Measurements from ENCODE around the gene FAM236C.
"Not testable (repeated sequence)": the region's sequence is repeated elsewhere in the genome, so short reads cannot be mapped to it uniquely, and the experiment has no call there.

The FAM236C gene

GRCh38 chrX:72912315-72912714 lies at the start of gene FAM236C:
Gene FAM236C (plus strand): TSS chrX:72912615. CDS start chrX:72912715, 100 bp downstream.
- not testable (repeated sequence) for H3K4me3 ChIP-seq (ENCODE audit: low read depth, low read length); DNase-seq (ENCODE audit: low read depth)

GRCh38 chrX:72882898-72883297 lies 29.5 kb upstream of the FAM236C start:
- not testable (repeated sequence) for H3K4me3 ChIP-seq (ENCODE audit: low read depth, low read length); DNase-seq (ENCODE audit: low read depth)

GRCh38 chrX:72889740-72890139 lies 22.7 kb upstream of the FAM236C start:
- H3K4me3 ChIP-seq (ENCODE audit: low read depth, low read length); DNase-seq (ENCODE audit: low read depth): not testable (repeated sequence)

GRCh38 chrX:72916096-72916495 lies 3.7 kb downstream of the FAM236C start:
- not testable (repeated sequence) for H3K4me3 ChIP-seq (ENCODE audit: low read depth, low read length); DNase-seq (ENCODE audit: low read depth)

GRCh38 chrX:72932283-72932682 lies 19.9 kb downstream of the FAM236C start:
- not testable (repeated sequence) for H3K4me3 ChIP-seq (ENCODE audit: low read depth, low read length); DNase-seq (ENCODE audit: low read depth)

DNA sequence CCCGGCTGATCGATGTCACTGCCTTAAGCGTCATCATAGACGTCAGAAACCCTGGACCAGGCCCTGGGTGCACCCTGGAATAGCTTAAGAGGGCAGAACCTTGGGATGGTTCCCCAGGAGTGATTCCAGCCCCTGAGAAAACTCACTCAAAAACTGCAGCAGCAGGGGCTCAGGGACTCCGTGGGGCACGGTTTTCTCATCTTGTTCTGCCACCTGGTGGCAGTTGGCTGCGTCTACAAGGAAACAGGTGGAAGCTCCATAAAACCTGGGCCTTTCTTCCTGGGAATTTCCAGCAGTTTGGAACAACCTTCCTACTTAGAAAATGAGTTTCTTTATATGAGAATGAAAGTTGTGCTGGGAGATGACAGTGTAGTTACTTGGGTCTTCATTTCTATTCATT lies 24.0 kb downstream of the FAM236C start:
- not testable (repeated sequence) for H3K4me3 ChIP-seq (ENCODE audit: low read depth, low read length); DNase-seq (ENCODE audit: low read depth)

DNA sequence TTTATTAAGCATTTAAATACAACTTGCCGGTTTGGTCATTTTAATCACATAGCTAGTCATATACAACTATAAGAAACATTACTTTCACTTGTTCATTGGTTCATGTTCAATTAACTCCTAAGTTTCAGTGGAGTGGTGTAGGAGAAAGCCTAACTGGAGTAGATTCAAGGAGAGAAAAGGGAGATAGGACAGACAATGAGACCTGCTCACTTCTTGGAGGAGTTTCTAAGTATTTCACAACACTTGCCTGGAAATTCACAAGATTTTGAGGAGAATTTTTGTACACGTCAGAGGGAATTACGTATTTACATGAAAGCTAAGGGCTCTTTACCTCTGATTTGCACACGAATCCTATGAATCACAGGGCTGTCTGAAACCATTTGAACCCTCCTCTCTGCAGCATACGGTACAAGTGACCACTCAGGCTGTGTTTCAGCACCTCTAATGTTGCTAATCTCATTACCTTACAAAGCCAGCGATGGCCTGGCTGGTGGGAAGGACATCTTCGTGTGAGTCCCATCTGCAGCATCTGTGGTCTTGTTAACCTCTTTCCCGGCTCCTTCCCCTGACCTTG lies 24.6 kb downstream of the FAM236C start:
- not testable (repeated sequence) for H3K4me3 ChIP-seq (ENCODE audit: low read depth, low read length); DNase-seq (ENCODE audit: low read depth)

GRCh38 chrX:72937906-72938305 lies 25.5 kb downstream of the FAM236C start, which contains the start of gene FAM236A:
Gene FAM236A (plus strand): TSS chrX:72938206. CDS start chrX:72938263, 57 bp downstream.
- not testable (repeated sequence) for DNase-seq (ENCODE audit: low read depth); H3K4me3 ChIP-seq (ENCODE audit: low read depth, low read length)

DNA sequence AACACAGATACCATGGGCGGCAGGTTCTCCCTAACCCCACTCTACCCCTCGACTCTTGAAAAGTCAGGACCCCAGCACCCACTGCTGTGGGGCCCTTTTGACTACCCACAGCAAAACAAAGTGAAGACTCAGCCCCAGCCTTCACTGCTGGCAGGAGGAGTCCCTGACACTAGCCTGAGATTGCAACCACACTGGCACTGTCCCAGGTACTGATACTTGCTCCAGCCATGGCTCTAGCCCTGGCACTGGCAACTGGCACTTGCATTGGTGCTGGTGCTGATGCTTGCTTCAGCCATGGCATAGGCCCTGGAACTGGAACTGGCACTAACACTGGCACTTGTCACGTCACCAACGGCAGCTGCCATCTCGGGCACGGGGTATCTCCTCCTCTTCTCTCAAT lies 29.9 kb downstream of the FAM236C start:
- DNase-seq (ENCODE audit: low read depth); H3K4me3 ChIP-seq (ENCODE audit: low read depth, low read length): not testable (repeated sequence)

DNA sequence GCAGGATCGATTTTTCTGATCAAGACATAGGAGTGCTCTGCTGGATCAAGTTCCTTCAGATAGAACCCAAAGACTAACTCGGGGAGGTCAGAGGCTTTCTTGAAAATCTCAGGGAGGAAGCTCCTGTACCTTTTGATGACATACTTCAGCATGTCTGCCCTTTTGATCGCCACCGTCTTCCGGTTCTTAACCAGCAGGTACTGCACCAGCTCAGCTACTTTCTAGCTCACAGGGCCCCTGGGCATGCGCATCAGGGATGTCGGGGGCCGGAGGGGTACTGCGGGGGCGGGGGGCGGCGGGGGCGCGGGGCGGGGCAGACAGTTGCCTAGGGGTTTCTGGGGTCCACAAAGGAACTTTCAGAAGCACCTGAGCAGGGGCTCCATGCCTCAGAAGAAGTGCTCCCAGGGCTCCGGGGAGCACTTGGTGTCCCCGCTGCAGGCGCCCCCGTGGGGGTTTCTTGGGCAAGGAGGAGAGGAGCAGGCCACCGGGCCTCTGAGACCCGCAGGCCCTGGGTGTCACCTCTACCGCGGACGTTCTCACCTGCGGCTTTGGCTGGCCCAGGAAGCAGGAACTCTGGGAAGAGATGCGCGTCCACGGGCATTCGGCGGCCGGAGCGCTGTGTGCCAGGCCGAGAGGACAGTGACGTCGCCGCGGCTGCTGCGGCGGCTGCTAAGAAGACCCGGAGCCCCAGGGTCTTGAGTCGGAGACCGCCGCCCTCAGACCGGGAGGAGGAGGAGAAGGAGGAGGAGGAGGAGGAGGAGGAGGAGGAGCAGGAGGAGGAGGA lies 30.8 kb downstream of the FAM236C start:
- not testable (repeated sequence) for H3K4me3 ChIP-seq (ENCODE audit: low read depth, low read length); DNase-seq (ENCODE audit: low read depth)

- not testable (repeated sequence) for DNase-seq (ENCODE audit: low read depth); H3K4me3 ChIP-seq (ENCODE audit: low read depth, low read length)
These were observed 31.4 kb downstream of the FAM236C start, which contains the start of gene DMRTC1 for GRCh38 chrX:72943819-72944169. Gene DMRTC1 (minus strand): TSS chrX:72943837. CDS start chrX:72875694, 68,143 bp downstream.

GRCh38 chrX:72959971-72960370 lies 47.6 kb downstream of the FAM236C start:
- not testable (repeated sequence) for H3K4me3 ChIP-seq (ENCODE audit: low read depth, low read length); DNase-seq (ENCODE audit: low read depth)
